Renal cortical epithelial cell (primary cell): ENCODE measurements around the gene CLPTM1. TPM values are rescaled to one million over a fixed set of nuclear protein-coding genes. Genes with fewer than 3 reads are reported as not detected.
A peak's percentile ranks its signal among the peaks of the same experiment; 100 is the strongest.
"Not testable (repeated sequence)": the region's sequence is repeated elsewhere in the genome, so short reads cannot be mapped to it uniquely, and the experiment has no call there.

Experiments
- DNase-seq: peaks from one replicate; pipeline ENCODE4 v3.0.0-alpha.2; 2011; ENCODE audit warnings: low read depth
- total RNA-seq: library from RNA; depleted of rRNA; stranded (reverse); fragments of >200 nt; gene quantifications from 2 replicates; pipeline ENCODE4 v1.2.3, GENCODE V29; 2014

Gene CLPTM1
- total RNA-seq, 1 donor from 2014 or later = 77.4 TPM

- no peak for DNase-seq
These were observed 20.3 kb downstream of the CLPTM1 start for GRCh38 chr19:44975444-44975843.

GRCh38 chr19:44984005-44984404, 28.8 kb downstream of the CLPTM1 start:
- no peak for DNase-seq

- DNase-seq = no peak
These were observed 30.3 kb downstream of the CLPTM1 start for GRCh38 chr19:44985445-44985844.

DNA sequence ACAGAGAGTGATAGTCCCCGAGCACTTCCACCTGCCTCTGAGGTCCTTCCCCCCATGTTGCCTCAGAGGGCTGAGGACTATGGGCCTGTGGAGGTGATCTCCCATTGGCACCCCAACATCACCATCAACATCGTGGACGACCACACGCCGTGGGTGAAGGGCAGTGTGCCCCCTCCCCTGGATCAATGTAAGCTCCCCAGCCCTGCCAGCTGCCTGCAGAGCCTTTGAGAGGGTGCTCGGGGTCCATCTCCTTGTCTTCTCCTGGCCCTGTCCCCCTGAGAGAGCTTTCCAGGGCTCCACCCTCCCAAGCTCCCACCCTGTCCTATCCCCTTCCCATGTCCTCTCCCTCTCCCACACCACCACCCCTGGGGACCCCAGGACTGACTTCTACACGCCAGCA, 31.2 kb downstream of the CLPTM1 start:
- no peak for DNase-seq

DNA sequence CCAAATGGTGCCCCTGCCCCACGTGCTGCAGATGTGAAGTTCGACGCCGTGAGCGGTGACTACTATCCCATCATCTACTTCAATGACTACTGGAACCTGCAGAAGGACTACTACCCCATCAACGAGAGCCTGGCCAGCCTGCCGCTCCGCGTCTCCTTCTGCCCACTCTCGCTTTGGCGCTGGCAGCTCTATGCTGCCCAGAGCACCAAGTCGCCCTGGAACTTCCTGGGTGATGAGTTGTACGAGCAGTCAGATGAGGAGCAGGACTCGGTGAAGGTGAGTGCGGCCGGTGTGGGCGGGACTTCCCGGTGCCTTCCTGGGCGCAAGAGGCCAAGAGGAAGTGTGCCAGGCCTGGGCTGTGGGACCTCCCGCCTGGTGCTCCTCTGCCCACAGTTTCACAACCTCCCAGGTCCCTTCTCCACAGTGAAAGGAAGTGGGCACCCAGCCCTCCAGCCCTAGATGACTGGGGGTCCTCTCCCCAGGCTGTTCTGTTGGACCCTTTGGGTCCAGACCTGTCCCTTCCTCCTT, 32.0 kb downstream of the CLPTM1 start:
- no peak for DNase-seq

DNA sequence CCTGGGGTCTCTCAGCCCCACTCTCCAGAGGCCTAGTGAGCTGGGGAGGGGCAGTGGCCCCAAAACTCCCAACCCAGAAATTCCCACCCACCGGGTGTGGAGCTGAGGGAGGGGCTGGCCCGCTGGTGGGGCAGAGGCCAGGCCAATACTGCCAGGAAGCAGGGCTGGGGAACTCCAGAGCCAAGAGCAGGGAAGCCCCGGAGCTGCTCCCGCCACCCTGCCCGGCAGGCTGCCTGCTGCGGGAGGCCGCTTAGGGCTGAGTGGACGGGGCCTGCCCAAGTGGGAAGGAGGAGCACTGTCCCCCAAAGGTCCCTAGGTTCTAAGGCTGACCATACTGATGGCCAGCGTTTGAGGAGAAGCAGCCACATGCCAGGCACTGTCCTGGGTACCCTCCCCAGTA, 33.1 kb downstream of the CLPTM1 start:
- DNase-seq = no peak

DNA sequence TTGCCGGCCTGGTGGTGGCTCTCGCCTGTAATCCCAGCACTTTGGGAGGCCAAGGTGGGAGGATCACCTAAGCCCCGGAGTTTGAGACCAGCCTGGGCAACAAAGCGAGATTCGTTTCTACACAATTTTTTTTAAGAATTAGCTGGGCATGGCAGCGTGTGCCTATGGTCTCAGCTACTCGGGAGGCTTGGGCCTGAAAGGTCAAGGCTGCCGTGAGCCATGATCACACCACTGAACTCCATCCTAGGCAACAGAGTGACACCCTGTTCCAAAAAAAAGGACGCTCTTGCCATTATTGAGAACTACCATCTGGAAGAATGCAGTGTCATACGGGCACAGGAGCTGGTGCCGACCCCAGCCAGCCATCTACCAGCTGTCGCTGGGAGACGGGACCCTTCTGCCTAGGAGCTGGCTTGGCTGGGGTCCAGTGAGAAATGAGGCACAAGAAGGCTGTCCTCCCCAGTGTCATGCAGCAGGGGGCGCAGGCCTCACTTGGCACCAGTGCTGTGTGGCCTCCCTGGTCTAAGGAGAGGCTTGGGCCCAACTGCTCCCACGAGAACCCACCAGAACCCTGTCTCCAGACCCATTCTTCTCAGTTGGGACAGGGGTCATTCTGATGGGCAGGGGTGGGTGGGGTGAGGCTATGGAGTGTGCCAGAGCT, 33.8 kb downstream of the CLPTM1 start:
- peak; percentile 28 for DNase-seq

DNA sequence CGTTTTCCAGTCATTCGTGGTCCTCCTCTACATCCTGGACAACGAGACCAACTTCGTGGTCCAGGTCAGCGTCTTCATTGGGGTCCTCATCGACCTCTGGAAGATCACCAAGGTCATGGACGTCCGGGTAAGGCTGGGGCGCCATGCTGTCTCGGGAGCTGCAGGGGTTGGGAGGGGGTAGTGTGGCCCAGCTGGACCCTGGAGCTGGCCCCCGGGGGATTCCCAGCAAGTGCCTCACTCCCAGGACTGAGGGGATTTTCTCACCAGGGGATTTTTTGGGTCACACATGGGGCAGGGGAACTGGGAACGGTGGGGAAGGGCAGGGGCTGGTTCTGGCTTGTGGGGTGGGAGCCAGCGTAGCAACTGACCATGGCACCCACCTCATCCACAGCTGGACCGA, 35.3 kb downstream of the CLPTM1 start:
- no peak for DNase-seq

DNA sequence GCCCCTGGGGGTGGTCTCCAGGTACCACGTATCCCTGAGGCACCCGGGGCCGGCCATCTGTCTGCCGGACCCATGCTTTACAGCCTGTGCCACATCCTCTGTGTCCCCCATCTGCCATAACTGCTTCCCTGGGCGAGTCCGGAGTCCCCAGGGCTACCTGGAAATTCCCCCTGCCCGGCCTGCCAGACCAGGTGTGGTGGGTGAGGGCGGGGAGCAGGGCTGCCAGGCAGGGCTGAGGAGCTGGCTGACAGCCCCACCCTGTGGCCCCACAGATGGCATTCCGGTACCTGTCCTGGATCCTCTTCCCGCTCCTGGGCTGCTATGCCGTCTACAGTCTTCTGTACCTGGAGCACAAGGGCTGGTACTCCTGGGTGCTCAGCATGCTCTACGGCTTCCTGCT, 35.8 kb downstream of the CLPTM1 start:
- no peak for DNase-seq

DNA sequence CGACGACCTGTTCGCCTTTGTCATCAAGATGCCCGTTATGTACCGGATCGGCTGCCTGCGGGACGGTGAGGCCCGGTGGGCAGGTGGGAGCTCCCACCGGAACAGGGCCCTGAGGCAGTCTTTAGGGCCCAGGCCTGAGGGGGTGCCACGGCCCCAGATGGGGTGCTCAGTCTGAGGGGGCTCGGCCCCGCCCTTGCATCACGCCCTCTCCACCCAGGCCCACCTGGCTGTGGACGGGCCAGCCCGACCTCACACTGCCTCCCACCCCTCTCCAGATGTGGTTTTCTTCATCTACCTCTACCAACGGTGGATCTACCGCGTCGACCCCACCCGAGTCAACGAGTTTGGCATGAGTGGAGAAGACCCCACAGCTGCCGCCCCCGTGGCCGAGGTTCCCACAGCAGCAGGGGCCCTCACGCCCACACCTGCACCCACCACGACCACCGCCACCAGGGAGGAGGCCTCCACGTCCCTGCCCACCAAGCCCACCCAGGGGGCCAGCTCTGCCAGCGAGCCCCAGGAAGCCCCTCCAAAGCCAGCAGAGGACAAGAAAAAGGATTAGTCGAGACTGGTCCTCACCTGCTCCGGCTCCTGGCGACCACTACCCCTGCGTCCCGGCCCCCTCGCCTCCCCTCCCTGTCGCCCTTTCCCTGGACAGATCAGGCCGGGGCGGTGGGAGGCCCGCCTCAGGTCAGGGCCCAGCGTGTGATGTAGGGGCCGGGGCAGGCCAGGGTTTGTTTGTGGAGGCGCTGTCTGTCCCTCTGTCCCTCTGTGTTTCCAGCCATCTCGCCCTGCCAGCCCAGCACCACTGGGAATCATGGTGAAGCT, 37.4 kb downstream of the CLPTM1 start:
- no peak for DNase-seq

DNA sequence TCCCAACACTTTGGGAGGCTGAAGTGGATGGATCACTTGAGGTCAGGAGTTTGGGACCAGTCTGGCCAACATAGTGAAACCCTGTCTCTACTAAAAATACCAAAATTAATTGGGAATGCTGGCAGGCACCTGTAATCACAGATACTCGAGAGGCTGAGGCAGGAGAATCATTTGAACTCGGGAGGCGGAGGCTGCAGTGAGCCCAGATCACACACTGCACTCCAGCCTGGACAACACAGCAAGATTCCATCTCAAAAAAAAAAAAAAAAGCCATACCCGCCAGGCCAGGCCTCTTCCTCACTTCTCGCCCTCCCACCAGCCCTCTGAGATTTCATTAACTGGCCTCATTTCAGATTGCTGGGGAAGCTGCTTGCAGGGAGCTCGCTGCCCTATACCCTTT, 38.3 kb downstream of the CLPTM1 start:
- no peak for DNase-seq

GRCh38 chr19:44993926-44994537, 38.9 kb downstream of the CLPTM1 start:
- DNase-seq = no peak

- no peak for DNase-seq
These were observed 42.8 kb downstream of the CLPTM1 start for GRCh38 chr19:44998025-44998424.

DNA sequence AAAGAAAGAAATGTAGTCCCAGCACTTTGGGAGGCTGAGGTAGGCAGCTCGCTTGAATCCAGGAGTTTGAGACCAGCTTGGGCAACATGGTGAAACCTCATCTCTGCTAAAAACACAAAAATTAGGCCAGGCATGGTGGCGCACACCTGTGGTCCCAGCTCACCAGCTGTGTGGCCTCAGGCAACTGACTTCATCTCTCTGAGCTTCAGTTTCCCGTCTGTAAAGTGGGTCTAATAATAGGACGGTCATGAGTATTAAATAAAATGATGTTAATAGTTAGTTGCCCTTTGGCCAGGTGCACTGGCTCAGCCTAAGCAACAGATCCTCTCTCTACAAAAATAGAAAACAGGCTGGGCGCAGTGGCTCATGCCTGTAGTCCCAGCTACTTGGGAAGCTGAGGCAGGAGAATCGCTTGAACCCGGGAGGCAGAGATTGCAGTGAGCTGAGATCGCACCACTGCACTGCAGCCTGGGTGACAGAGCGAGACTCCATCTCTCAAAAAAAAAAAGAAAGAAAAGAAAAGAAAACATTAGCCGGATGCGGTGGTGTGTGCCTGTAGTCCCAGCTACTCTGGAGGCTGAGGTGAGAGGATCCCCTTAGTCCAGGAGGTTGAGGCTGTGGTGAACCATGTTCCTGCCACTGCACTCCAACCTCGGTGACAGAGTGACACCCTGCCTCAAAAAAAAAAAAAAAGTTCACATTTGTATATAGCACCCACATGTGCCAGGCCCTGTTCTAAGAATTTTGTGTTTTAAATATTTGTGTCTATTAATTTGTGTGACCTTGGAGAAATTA, 44.1 kb downstream of the CLPTM1 start:
- not testable (repeated sequence) for DNase-seq

GRCh38 chr19:45000665-45001064, 45.5 kb downstream of the CLPTM1 start:
- DNase-seq = not testable (repeated sequence)

DNA sequence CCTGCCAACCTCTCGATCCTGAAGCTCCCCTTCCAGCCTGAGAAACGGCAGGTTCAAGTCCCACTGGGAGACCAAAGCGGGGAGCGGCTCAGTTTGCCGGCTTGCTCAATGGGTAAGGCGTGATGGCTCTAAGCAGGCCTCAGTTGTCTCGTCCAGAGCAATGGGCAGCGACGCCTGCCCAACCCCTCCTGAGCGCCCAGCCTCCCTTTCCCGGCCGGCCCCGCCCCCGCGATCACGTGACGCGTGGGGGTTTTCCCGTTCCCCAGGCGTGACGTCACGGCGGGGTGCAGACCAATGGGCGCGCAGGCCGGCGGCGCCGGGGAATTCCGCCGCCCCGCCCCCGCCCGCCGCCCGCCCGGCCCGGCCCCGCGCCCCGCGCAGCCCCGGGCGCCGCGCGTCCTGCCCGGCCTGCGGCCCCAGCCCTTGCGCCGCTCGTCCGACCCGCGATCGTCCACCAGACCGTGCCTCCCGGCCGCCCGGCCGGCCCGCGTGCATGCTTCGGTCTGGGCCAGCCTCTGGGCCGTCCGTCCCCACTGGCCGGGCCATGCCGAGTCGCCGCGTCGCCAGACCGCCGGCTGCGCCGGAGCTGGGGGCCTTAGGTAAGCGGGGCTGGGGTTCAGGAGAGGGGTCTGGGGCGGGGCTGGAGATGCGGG, 46.0 kb downstream of the CLPTM1 start, which contains the start of gene RELB:
Gene RELB (plus strand): TSS at position 378 of the 653 bp plus-strand sequence. CDS start 116 bp downstream, at position 494.
- peak; percentile 45 for DNase-seq

GRCh38 chr19:45003485-45003884, 48.3 kb downstream of the CLPTM1 start:
- no peak for DNase-seq

- no peak for DNase-seq
These were observed 50.6 kb downstream of the CLPTM1 start for GRCh38 chr19:45005787-45006186.

DNA sequence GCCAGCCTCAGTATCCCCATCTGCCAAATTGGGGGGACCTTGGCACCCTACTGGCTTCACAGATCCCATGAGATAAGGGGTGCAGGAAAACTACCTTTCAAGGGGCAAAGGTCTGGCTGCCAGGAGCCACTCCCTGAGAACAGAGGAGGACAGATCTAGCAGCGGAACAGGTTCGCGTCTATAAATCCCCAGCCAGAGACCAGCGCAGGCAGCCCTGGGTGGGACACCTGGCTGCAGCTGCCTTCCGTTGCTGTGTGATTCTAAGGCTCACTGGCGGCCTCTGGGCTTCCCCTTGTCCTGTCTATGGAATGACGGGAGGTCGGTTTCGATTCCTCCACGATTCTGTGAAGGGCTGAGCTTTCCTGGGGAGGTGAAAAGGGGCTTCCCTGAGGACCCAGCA, 53.4 kb downstream of the CLPTM1 start:
- no peak for DNase-seq

- DNase-seq = no peak
These were observed 54.6 kb downstream of the CLPTM1 start for GRCh38 chr19:45009625-45010255.

DNA sequence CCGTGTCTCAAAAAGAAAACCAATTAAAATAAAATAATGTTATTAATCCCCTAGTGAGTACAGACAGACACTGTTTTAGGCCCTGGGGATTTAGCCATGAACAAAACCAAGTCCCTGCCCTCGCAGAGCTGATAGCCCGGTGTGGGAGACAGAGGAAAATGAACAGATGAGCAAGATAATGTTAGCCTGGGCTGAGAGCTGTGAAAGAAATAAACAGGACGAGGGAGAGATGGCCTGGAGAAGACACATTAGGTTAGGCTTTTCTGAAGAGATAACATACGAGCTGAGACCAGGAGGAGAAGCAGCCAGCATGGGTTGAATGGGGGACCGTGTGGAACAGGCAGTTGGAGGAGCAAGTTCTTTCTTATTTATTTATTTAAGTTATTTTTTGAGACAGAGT, 55.1 kb downstream of the CLPTM1 start:
- no peak for DNase-seq
